ENCODE results near the gene ZFHX3.

The ZFHX3 gene

GRCh38 chr16:73040735-73041402 lies 7.1 kb downstream of the ZFHX3 start:
- TF ChIP-seq CTCF (conservative IDR thresholded peaks at IDR 0.05; ENCODE audit: control insufficient read depth, insufficient read depth, low read depth, low read length) = no peak
- DNase-seq (ENCODE audit: low read depth) = no peak
- H3K4me3 ChIP-seq (ENCODE audit: control insufficient read depth, low read depth, low read length) = no peak overlapping the region

- DNase-seq (ENCODE audit: low read depth) = no peak
- H3K4me3 ChIP-seq (ENCODE audit: control insufficient read depth, low read depth, low read length) = no peak overlapping the region
- no peak for TF ChIP-seq CTCF (conservative IDR thresholded peaks at IDR 0.05; ENCODE audit: control insufficient read depth, insufficient read depth, low read depth, low read length)
These were observed 7.8 kb downstream of the ZFHX3 start for GRCh38 chr16:73040136-73040535.

GRCh38 chr16:73037845-73038570 lies 9.9 kb downstream of the ZFHX3 start:
- TF ChIP-seq CTCF (conservative IDR thresholded peaks at IDR 0.05; ENCODE audit: control insufficient read depth, insufficient read depth, low read depth, low read length) = no peak
- H3K4me3 ChIP-seq (ENCODE audit: control insufficient read depth, low read depth, low read length) = no peak overlapping the region
- DNase-seq (ENCODE audit: low read depth) = no peak

GRCh38 chr16:73037331-73037745 lies 10.6 kb downstream of the ZFHX3 start:
- no peak for TF ChIP-seq CTCF (conservative IDR thresholded peaks at IDR 0.05; ENCODE audit: control insufficient read depth, insufficient read depth, low read depth, low read length)
- no peak for DNase-seq (ENCODE audit: low read depth)
- H3K4me3 ChIP-seq (ENCODE audit: control insufficient read depth, low read depth, low read length) = no peak overlapping the region

- DNase-seq (ENCODE audit: low read depth) = no peak
- TF ChIP-seq CTCF (conservative IDR thresholded peaks at IDR 0.05; ENCODE audit: control insufficient read depth, insufficient read depth, low read depth, low read length) = no peak
- no peak overlapping the region for H3K4me3 ChIP-seq (ENCODE audit: control insufficient read depth, low read depth, low read length)
These were observed 11.7 kb downstream of the ZFHX3 start for GRCh38 chr16:73036074-73036826.

GRCh38 chr16:73034374-73034773 lies 13.6 kb downstream of the ZFHX3 start:
- TF ChIP-seq CTCF (conservative IDR thresholded peaks at IDR 0.05; ENCODE audit: control insufficient read depth, insufficient read depth, low read depth, low read length) = no peak
- DNase-seq (ENCODE audit: low read depth) = no peak
- H3K4me3 ChIP-seq (ENCODE audit: control insufficient read depth, low read depth, low read length) = no peak overlapping the region
